GM18868 (cell line): ENCODE measurements around the gene TRIO.
"Not testable (repeated sequence)": the region's sequence is repeated elsewhere in the genome, so short reads cannot be mapped to it uniquely, and the experiment has no call there.

Experiments
- ATAC-seq: cut with Tn5 transposase; IDR thresholded peaks from one replicate; pipeline ENCODE4 v1.9.1; 2021; ENCODE audit warnings: mild to moderate bottlenecking, moderate library complexity; ENCODE audit not compliant: unreplicated experiment

Gene TRIO

DNA sequence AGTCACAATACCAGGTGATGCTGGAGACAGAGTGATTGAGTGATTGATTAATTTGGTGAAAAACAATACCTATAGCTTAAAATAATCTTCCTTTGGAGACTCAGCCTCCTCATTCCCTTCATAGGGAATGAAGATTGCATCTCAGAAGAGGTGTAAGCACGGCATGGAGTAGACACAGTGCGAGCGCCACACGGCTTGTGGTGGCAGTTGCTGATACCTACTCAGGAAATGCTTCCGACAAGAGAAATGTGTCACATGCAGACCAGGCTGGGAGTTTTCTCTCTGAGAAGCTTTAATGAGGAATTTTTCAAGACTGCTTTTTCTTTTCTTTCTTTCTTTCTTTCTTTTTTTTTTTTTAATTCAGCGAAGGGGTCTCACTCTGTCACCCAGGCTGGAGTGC lies 226.6 kb downstream of the TRIO start:
- no peak for ATAC-seq

DNA sequence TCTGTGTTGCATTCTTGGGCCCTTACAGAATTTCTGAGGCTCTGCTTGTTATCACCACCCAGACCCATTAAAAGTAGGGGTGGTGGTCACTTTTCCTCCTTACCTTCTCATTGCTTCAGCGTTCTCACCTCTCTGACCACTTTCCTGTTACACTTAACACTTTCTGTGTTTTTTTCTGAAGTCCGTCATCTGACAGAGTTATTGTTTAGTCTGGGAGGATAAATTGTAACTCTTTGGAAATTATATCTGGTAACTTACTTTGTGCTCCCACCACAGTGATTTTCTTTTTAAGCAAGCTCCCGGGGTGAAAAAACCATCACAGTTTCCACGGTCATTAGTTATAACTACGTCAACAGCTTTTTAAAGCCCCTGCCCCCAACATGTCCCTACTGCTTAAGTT lies 227.2 kb downstream of the TRIO start:
- ATAC-seq = no peak

DNA sequence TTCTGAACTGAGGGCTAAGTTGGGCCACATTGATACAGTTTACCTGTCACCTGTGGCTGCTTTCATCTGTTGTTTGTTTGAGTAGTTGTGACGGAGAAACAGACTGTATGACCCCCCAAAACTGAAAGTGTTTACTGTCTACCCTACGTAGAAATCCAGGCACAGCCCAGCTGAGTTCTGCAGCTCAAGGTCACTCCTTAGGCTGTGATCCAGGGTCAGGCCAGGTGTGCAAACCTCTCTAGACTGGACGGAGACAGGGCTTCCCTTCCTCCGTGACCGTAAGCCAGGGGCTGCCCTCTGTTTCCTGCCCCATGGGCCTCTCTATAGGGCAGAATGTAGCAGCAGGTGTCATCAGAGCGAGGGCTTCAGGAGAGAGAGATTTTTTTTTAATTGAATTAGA lies 230.5 kb downstream of the TRIO start:
- ATAC-seq = no peak

- ATAC-seq = no peak
These were observed 231.0 kb downstream of the TRIO start for GRCh38 chr5:14374100-14374499.

DNA sequence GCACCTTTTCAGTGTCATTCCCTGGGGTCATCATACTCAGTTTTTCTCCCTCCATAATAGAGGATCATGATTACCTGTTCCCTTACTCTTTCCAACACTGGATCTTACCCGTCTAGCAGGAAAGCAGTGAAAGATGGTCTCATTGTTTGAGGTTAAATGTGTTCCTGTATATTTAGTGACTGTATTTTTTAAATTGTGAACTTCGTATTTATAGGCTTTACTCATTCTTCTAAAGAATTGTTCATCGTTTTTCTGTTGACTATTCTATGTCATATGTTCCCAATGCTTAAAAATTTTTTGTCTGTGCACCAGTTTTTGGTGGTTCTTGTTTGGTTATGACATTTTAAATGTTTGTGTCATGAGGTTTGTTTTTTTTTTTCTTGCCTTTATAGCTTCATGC lies 233.6 kb downstream of the TRIO start:
- ATAC-seq = no peak

DNA sequence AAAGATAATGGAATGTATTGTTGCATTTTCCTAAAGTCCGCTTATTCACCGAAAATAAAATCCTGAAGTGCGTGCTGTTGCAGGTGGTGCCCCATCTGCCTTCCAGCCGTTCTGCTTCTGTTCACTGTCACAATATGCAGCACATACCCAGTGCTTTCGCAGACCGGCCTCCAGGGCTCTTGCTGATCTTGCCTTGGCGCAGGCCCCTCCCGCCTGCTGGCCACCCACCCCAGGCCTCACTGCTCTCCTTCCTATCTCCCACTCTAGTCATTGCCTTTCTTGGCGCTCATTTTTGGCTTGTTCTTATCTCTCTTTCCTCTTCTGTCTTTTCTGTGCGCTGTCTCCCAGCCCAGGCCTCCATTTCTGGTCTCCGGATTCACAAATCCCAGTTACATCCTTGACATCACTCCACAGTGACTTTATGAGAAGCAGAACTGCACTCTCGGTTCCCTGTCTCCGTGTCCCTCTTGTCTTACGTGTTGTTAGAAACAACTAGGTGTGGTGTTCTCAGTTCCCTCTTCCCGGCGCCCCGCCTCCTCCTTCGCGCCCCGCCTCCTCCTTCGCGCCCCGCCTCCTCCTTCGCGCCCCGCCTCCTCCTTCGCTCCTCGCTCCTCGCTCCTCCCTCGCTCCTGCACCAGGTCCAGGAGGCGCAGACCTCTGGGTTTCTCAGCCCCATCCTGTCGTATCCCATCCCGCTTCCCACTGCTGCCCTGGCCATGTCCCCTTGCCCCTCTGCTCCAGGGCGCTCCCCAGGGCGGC lies 236.8 kb downstream of the TRIO start:
- ATAC-seq = no peak

DNA sequence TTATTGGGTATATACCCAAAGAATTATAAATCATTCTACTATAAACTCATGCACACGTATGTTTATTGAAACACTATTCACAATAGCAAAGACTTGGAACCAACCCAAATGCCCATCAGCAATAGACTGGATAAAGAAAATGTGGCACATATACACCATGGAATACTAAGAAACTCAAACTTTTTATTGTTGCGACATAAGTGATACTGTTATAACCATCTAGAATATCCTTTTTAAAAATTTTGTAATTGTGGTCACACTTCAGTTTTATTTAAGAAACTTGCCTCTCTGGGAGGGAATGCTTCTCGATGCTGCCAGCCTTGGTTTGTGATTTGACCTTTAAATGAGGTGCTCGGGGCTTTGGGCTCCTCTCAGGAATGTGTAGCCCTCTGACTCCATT lies 237.6 kb downstream of the TRIO start:
- no peak for ATAC-seq

GRCh38 chr5:14382640-14383039 lies 239.5 kb downstream of the TRIO start:
- ATAC-seq = no peak

DNA sequence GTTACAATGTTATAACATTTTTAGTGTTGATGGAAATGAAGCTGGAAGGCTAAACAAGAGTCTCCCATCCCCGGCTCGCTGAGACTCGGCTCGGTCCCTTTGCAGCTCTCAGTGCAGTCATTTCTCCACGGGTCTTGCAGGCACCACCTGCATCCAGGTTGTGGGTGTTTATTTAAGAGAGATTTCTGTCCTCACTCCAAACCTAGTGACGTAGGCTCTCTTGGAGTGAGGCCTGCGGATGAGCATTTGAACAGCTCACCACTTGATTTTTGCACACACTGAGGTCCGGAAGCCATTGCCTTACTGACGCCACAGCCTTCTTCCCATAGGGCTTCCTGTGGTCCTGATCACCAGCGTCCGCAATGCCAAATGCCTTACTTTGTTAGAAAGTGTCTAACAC lies 240.8 kb downstream of the TRIO start:
- no peak for ATAC-seq

GRCh38 chr5:14385019-14385418 lies 241.9 kb downstream of the TRIO start:
- no peak for ATAC-seq

GRCh38 chr5:14386884-14387624 lies 243.9 kb downstream of the TRIO start:
- ATAC-seq = no peak

DNA sequence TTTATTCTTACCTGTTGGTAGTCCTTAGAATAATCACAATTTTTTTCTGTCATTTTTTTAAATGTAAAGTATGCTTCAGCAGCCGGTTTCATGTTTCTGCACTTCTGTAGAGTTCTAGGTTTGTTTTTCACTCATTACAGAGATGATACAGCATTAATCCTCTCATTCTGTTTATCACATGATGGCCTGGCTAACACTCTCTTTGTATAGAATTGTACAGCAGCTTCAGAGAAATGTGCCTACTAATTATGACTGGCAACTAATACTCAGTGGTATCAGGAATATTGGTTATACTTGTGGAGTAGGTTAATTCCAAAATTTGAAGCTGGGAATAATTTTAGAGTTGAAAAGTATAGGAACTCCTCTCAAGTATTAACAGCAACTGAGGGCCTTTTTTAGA lies 245.6 kb downstream of the TRIO start:
- ATAC-seq = no peak

- ATAC-seq = not testable (repeated sequence)
These were observed 249.4 kb downstream of the TRIO start for GRCh38 chr5:14392552-14392951.

DNA sequence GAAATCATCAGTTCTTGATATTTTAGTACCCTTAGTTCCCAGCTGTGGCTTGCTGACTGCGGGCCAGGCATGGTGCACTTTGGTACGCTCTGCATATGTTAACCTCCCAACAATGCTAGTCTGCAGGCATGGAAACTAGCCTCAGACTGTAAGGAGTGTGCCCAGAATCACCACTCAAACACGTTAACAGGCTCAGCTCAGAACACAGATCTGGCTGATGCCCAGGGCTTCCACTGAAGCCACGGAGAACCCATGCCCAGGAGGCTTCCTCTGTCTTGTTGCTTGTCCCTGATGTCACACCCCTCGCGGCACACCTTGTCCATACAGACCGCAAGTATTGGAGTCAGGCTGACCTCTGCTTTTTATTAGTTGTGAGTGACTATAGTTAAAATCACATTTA lies 251.2 kb downstream of the TRIO start:
- ATAC-seq = no peak

DNA sequence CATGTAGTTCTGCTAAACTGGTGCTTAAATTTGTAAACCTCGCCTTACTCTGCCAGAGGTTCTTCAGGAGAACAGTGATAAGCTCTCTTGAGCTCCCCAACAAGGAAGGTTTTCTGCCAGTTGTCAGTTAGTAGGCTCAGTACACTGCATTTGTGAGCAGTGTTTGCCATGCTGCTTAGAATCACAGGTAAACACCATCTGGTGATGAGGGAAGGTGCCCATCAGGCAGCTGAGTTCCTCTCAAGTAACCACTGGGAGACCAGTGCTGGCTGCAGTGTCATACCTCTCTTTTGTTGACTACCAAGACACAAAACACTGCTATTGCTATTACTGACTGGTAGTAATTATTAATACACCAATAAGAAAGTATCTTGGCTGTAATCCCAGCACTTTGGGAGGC lies 252.3 kb downstream of the TRIO start:
- ATAC-seq = no peak

- ATAC-seq = no peak
These were observed 252.9 kb downstream of the TRIO start for GRCh38 chr5:14396066-14396465.

- no peak for ATAC-seq
These were observed 253.6 kb downstream of the TRIO start for GRCh38 chr5:14396737-14397136.

- no peak for ATAC-seq
These were observed 254.6 kb downstream of the TRIO start for GRCh38 chr5:14397717-14398116.

DNA sequence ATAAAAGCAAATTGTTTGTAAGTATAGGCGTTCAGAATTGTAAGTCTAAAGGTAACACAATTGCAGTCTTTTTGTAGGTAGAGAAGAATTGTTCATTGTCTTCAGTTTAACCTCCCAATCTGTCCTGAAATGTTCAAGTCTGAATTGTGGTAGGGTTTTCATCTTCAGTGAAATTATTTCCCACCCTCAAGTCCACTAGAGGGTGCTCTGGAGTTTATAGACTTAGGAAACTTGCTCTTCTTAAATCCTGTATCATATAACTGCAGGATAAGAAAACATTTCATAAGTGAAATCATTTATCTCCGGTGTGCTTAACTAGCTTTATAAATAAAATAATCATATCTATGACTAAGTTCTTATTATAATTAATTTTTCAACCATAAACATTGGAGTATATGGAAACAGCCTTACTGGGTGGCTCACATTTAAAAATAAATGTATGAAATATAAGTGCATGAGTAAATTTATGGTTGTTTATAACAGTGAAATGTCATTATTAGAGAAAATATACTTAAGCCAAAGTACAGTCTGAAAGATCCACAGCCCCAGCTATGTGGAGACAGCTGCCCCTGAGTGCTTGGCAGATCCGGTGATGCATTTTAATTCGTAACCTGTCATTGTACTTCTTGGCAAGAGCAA lies 256.0 kb downstream of the TRIO start:
- ATAC-seq = no peak

GRCh38 chr5:14400085-14400484 lies 256.9 kb downstream of the TRIO start:
- no peak for ATAC-seq

GRCh38 chr5:14400611-14401010 lies 257.5 kb downstream of the TRIO start:
- ATAC-seq = no peak

DNA sequence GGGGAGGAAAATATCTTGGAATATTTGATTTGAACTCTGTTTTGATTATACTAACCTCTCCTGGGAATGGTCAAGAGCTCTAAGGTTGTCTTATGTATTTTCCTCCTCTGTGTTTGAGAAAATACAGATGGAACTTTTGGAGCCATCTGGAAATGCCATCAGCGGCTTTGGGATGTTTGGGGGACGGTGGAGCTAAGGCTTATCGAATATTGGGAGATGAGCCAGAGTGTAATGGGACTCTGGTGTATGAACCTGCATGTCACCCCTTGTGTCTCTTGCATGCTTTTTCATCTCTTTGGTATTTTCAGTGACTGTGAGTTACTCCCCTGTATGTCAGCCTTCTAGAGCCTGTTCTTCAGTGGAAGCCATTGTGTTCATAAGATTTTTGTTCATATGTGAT lies 258.5 kb downstream of the TRIO start:
- no peak for ATAC-seq
